CD4-positive, alpha-beta T cell treated with Interferon alpha-2 for 1 hour (primary cell): ENCODE measurements around the gene NIPSNAP2.
"Not testable (repeated sequence)": the region's sequence is repeated elsewhere in the genome, so short reads cannot be mapped to it uniquely, and the experiment has no call there.

Experiments used
- DNase-seq, 2 donors: peaks; one replicate each; pipeline ENCODE4 v3.0.0-alpha.2; 2020 to 2022

Gene NIPSNAP2

GRCh38 chr7:55977831-55978230, 13.4 kb downstream of the NIPSNAP2 start:
- DNase-seq: no peak

DNA sequence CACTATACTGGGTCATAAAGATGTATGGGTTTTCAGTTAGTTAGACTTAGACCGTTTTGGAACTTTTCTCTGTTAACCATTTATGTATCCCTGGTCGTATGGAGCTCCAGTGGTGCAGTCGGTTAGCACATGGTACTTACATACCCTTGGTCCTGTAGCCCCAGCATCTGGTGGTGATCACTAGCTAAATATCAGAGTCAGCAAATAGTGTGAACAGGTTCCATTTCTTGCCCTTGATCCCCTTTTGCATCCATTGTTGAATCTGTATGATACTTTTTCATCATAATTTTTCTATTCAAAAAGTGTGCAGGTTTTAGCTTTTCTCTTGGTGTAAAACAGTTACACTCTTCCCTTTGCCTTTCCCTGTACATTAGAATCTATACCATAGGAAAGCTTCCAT, 15.9 kb downstream of the NIPSNAP2 start:
- DNase-seq: no peak

DNA sequence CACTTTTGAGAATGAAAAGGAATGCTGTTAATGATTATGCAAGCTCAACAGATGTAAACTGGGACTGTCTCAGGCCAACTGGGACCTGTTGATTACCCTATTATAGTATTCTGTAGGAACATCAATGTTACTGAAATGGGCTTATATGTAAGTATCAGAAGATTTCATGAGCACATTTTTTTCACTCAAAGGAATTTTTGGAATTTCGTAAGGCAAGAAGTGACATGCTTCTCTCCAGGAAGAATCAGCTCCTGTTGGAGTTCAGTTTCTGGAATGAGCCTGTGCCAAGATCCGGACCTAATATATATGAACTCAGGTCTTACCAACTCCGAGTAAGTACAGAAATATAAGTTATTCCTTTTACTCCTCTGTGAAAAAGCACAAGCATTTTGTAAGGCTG, 19.2 kb downstream of the NIPSNAP2 start:
- no peak for DNase-seq

GRCh38 chr7:55992346-55992745, 28.0 kb downstream of the NIPSNAP2 start:
- no peak for DNase-seq

DNA sequence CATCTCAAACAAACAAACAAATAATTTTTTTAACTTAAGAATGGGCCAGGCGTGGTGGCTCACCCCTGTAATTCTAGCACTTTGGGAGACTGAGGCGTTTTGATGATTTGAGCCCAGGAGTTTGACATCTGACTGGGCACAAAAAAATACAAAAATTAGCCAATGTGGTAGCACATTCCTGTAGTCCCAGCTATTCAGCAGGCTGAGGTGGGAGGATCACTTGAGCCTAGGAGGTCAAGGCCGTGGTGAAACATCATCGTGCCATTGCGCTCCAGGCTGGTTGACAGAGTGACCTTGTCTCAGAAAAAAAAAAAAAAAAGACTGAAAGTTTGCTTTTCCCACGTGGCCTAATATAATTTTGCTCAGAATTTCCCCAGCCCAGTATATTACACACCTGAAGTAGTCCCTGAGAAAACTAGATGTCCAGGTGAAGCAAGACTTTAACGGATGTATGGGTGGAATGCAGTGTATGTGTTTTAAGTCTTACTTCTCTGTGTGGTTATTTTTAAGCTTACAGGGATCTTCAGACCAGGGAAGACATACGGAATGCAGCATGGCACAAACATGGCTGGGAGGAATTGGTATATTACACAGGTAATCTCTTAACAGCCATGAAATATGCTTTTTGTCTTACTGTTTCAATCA, 32.6 kb downstream of the NIPSNAP2 start:
- DNase-seq: no peak

- DNase-seq: no peak
These were observed 39.4 kb downstream of the NIPSNAP2 start for GRCh38 chr7:56003749-56004148.

GRCh38 chr7:56007167-56007652, 42.8 kb downstream of the NIPSNAP2 start:
- no peak for DNase-seq

DNA sequence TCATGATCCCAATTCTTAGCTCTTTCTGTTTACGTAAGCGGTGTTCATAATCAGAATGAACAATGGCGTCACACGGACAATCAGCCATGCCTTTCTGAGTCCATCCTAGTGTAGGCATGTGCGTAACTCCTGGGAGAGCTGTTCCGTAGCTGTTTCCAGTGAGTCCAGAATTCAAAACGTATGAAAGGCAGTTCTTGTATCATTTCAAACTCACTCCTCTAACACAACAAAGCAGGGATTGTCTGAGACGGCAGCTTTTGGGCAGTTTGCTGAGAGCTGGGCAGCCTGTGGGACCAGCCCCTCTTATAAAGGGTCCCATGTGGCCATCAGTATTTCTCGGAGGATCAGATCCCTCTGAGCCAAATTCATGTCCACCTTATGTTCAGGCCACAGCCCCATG, 43.5 kb downstream of the NIPSNAP2 start:
- DNase-seq: no peak

DNA sequence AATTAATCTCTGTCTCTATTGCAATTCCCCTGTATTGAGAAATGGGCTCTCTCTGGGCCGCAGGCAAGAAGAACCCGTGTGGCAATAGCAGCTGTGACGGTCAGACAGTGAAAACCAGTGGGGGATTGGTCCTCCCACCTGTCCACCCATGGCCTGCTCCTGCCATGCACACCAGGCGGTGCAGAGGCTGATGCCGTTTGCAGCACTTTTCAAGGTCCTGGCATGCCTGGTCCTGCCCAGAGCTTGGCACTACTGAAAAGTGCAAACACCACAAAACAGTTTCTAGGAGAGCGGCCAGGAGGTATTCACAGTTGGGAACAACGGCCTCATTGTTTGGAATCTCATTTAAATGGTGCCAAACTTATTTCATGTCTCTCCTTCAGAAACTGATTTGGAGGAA, 45.3 kb downstream of the NIPSNAP2 start:
- no peak for DNase-seq

DNA sequence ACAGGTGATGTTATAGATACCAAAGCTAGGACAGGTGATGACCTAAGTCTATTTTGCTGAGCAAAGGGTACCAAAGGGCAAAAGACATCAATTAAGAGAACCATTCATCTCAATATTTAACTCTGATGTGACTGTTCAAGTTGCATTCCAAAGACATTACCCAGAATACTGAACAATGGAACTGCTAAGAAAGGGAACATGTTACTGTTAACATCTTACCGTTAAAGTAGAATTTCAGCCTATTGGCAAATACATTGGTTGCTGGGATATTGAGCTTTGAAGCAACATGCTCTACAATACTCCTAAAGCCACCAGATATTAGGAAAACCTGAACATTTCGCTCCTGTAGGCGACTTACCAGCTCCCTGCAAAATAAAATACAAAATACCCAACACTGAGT, 52.6 kb downstream of the NIPSNAP2 start:
- DNase-seq: not testable (repeated sequence)

DNA sequence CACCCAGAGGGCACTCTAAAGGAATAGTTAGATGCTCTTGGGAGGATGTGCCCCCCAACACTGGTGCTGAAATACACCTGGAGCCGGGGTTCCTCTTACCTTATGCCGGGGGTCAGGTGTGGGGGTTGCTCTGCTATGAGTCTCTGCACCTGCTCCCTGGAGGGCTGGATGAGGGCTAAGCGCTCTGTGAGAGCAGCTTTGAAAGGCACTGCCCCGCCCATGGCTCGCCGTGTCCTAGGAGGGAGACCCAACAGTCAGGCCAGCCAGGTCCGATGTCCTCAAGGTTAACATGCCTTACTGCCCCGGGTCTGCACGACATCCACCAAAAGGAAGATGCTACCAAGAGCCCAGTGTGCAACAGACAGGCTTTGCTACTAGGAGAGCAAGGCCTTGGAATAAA, 55.1 kb downstream of the NIPSNAP2 start:
- DNase-seq: no peak

- DNase-seq: no peak
These were observed 59.1 kb downstream of the NIPSNAP2 start for GRCh38 chr7:56023500-56023899.

DNA sequence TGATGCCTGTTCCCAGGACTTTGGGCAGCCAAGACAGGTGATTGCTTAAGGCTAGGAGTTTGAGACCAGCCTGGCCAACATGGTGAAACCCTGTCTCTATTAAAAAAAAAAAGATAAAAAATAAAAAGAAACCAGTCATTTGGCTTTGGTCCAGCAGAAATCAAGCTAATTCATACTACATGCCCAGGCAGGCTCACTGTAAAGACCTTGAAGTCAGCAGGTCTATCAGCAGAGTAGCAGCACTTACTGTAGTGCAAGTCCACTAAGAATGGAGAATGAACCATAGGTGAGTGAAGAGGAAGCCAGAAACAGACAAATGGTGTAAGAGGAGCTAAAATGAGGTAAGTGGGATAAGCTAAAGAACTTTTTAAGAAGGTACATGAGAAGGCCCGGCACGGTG, 62.2 kb downstream of the NIPSNAP2 start:
- DNase-seq: no peak

- DNase-seq: no peak
These were observed 64.7 kb downstream of the NIPSNAP2 start for GRCh38 chr7:56028942-56029630.

GRCh38 chr7:56030340-56030739, 66.0 kb downstream of the NIPSNAP2 start:
- no peak for DNase-seq

GRCh38 chr7:56031556-56031955, 67.2 kb downstream of the NIPSNAP2 start:
- not testable (repeated sequence) for DNase-seq

GRCh38 chr7:56032578-56032977, 68.2 kb downstream of the NIPSNAP2 start:
- not testable (repeated sequence) for DNase-seq

DNA sequence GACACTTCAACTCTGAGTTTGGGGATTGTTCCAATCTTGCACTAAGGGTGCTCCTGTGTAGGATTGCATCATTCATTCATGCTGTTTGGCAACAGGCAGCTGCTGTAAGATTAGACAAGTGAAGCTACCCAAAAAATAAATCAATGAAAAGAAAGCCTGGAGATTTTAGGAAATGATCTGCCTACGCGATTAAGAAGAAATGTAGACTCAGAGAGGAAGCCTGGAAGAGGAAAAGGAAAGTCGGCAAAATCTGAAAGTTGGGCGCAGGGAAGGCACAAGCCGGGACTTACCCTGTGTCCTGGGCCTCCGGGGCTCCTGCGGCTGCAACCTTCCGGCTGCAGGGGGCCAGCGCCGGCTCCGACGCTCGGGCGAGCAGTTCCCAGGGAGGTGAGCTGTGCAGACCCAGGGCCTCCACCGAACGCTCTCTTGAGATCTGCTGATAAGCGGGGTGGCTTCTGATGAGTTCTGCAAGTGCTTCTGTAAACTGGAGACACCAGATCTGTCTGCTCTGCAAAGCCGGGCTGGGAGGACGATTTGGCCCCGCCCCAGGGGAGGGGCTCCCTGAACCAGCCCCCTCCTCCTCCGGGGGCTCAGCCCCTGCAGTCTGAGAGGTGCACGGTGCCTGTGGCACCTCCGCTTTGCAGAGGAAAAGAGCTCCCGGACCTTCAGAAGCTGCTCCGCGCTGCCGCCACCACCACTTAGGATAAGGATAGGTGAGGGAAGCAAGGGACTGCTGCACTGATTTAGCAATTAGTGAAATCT, 69.5 kb downstream of the NIPSNAP2 start:
- peak; percentile 70 to 78 for DNase-seq

- no peak for DNase-seq
These were observed 76.3 kb downstream of the NIPSNAP2 start for GRCh38 chr7:56040730-56041129.

DNA sequence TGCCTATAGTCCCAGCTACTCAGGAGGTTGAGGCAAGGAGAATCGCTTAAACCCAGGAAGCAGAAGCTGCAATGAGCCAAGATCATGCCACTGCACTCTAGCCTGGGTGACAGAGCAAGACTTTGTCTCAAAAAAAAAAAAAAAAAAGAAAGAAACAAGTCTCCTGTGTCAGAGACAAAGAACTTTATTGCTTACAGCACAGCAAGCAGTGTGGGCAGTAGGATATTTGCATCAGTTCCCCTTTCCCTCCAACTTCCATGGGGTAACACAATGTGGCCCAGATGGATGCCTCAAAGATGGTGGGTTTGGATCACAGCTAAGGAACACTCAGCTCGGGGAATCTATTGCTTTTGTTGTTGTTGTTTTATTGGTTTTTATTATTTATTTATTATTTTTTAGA, 81.4 kb downstream of the NIPSNAP2 start:
- not testable (repeated sequence) for DNase-seq

GRCh38 chr7:56046721-56047445, 82.5 kb downstream of the NIPSNAP2 start:
- no peak for DNase-seq

GRCh38 chr7:56047446-56048116, 83.2 kb downstream of the NIPSNAP2 start:
- DNase-seq: not testable (repeated sequence)

- DNase-seq: no peak
These were observed 83.9 kb downstream of the NIPSNAP2 start for GRCh38 chr7:56048245-56048644.
